SW 1271 (cell line): ENCODE data around the gene SERPINA10.
"Not testable (repeated sequence)": the region's sequence is repeated elsewhere in the genome, so short reads cannot be mapped to it uniquely, and the experiment has no call there.

ENCODE experiments used
- DNase-seq, 2 experiments: peaks; one replicate each; lab custom pipeline; 2025; lab: John Stamatoyannopoulos, UW

SERPINA10 gene

DNA sequence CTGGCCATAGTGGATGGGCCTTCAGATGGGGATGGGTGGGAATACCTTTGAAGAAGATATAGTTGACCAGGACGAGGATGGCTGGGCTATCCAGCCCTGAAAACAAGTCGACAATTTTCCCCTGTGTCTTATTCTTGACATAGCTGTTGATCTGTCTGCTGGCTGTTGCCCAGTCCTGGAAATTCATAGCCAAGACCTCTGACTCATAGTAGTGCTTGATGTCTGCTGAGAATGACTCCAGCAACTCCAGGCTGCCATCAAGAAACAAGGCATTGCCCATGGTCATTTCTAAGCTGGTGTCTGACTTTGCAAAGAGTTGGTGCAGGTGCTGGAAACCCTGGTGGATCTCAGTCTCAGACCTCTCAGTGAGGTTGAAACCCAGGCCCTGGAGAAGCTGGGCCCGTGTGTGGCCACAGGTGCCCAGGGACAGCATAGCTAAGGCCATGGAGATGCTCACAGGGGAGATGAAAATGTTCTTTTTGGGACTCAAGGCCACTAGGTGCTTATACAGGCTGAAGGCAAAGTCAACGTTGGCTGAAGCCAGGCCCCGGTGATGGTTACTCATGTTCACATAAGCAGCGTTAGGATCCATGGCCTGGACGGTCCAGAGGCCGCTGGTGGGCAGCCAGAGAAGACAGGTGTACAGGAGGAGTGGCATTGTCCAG is 21.1 kb upstream of the SERPINA10 start:
- no peak for DNase-seq

DNA sequence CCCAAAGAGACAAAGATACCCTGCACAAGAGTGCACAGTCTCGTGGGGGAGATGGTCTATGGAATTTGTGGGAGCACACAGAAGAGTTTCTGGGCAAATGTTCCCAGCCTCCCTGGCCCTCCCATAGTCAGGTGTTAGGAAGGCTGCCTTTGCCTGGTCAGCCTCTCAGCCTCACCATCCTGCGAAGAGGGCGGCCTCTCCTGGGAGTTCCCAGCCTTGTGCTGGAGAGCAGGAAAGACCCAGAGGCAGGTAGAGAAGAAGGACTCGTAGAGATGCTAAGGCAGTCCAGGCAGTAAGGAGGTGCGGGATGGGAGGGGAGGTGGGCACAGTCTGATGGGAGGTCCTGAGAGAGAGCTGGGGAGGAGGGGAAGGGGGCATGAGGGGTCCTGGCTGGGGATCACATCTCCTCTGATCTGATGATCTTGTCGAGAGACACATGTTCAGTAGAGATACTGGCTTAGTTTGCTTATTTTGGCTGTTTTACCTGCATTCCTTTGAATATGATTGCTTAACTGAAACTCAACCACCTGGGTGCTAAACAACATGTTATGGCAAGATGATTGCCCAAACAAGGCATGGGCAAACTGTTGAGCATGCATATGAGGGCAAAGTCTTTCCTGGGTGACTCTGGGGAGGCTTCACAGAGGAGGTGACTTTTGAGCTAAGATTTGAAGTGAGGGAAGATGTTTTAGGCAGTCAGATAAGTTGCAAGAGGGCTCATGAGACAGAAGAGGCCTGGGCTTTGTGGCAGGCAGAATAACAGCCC is 19.6 kb upstream of the SERPINA10 start:
- no peak for DNase-seq

DNA sequence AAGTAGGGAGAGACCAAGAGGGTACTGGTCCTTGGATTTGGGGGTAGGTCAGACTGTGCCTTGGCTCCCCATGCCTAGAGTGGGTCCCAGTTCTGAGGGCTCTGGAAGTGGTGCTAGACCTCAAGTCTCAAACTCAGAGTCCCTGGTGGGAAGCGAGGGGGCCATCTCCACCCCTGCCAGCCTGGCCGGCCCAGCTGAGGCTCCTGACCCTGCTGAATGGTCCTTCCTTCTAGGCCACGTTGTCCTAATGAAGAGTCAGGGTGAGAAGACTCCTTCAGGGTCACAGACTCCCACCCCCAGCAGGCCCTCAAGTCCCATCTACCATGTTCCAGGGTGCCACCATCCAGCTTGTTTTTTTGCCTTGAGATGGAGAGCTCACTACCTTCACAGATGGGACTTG is 17.2 kb upstream of the SERPINA10 start:
- no peak for DNase-seq

DNA sequence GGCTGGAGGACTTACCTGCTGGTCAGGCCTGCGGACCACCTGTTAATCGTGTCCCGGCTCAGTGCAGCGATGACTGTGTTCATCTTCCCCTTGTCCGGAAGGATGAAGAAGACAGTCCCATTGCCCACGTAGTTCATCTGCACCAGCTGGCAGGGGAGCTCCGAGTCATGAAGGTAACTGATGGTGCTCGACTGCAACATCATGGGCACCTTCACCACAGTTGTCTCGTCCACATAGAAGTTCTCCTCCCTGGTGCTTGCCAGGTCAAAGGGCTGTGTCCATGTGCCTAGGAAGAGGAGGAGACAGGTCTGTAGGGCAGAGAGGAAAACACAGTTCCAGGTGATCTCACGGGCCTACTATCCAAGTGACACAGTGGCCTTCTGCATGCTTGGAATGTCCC is 16.7 kb upstream of the SERPINA10 start:
- DNase-seq = no peak

DNA sequence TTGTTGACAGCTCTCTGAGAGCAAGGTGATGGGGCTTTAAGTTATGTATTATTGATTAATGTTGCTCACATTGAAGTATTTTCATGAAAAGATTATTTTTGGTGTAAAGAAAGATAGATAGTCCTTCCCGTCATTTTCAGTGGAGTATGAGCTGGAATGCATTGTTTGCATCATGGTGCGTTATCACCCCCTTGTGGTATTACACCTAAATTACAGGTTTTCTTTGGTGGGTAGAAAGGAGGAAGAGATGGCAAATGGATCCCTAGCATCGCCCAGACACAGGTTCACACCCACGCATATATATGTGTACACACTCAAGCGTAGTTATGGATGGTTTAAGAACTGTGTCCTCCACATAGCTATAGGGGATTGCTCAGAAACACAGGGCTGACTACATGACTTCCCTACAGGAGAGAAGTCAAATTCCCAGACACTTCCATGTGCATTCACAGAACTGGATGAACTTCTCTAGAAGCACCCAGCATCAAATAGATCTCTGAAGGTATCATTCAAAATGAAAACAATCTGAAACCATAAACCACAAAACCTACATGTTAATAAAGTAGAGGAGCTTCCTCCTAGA is 14.4 kb upstream of the SERPINA10 start:
- no peak for DNase-seq

DNA sequence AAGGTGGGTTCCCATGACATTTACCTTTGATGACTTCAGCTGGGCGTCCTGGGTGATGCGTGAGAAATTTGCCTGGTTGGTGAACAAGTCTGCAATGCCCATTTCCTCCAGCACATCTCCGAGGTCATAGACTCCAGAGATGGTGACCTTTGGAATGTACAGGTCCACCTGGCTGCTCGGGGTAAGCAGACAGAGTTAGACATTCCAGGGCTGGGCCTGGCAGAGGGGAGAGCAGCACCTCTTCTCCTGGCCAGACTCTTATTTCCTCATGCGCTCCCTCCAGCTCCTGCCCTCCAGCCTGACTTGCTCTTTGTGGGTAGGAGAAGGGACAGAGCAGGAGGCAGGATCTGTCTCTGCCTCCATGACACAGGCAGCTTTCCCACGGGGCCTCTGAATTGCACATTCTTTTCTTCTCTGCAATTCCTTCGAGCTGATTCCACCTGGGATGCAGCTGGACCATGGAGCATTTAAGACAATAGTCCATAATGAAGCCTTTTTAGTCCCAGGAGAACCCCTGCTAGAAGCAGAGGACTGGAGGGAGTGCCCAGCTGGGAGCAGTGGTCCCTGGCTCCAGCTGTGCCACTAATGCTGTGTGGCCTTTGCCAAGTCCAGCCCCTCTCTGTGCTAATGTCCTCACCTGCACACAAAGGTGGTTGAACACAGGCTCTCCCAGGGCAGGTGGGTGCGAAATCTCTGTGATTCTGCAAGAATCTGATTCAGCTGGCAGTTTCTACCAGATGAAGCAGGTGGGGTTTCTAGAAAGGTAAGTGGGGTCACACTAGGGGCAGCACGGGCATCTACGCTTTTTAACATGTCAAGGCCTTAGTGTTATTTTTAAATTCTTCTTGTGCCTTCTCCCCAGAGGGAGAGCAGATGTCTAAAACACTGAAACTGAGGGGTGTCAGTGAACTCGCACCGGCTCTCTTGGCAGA is 13.2 kb upstream of the SERPINA10 start:
- no peak for DNase-seq

DNA sequence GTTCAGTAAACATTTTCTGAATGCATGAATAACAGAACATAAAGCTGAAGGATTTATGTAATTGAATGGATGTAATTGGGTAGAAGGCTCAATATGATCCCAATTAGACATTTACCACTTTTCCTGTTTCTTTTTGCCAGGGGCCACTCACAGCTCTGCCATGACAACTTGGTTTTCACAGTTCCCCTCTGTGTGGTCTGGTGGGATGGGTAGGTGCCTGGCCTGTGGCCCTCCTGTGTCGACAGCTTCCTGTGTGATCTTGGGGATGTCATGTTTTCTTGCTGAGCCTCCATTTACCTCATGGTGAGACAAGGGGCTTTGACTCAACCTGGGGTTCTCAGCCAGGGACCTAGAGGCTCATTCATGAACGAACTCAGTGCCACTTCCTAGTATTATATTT is 12.6 kb upstream of the SERPINA10 start:
- DNase-seq = no peak

DNA sequence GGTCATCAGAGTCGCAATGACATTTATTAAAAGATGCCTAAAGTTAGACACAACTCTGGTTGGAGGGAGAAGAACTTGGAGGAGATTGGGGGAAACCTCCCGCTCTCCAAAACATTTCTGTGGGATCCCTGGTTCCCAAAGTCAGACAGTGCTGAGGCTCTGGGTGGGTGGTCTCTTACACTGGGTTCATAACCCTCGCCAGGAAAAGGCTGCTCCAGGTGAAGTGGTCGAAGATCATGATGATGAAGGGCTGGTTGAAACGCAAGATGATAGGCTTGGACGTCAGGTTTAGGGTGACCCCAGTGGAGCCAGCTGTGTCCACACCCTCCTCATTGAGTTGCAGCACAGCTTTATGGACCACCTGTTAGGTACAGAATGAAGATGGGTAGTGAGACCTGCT is 11.2 kb upstream of the SERPINA10 start:
- no peak for DNase-seq

DNA sequence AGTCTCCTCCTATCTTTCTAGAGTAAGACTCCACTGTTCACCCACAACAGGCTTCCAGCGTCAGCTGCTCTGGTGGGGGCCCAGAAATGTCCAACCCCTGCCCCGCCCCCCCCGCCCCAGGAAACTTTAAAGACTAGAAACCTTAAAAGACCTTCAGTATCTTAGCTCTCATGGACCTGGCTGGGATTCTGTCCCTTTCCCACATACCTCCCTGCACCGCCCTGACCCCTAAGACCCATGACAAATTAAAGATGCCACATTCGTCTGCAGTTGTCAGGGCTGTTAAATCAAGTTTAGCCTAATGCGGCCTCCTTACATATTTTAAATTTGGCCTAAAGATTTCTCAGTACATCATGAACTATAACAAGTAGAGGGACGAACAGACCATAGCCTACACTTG is 10.0 kb upstream of the SERPINA10 start:
- no peak for DNase-seq

DNA sequence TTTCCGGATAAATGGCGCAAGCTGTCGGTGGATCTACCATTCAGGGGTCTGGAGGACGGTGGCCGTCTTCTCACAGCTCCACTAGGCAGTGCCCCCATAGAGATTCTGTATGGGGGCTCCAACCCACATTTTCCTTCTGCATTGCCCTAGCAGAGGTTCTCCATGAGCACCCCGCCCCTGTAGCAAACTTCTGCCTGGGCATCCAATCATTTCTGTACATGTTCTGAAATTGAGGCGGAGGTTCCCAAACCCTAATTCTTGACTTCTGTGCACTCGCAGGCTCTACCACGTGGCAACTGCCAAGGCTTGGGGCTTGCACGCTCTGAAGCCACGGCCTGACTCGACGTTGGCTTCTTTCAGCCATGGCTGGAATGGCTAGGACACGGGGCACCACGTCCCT is 5.1 kb upstream of the SERPINA10 start:
- DNase-seq = no peak

DNA sequence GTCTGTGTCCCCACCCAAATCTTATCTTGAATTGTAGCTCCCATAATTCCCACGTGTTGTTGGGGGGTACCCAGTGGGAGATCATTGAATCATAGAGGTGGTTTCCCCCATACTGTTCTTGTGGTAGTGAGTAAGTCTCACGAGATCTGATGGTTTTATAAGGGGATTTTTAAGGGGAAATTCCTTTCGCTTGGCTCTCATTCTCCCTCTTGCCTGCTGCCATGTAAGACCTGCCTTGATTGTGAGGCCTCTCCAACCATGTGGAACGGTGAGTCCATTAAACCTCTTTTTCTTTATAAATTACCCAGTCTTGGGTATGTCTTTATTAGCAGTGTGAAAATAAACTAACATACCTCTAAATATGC is 3.1 kb upstream of the SERPINA10 start:
- DNase-seq = not testable (repeated sequence)

DNA sequence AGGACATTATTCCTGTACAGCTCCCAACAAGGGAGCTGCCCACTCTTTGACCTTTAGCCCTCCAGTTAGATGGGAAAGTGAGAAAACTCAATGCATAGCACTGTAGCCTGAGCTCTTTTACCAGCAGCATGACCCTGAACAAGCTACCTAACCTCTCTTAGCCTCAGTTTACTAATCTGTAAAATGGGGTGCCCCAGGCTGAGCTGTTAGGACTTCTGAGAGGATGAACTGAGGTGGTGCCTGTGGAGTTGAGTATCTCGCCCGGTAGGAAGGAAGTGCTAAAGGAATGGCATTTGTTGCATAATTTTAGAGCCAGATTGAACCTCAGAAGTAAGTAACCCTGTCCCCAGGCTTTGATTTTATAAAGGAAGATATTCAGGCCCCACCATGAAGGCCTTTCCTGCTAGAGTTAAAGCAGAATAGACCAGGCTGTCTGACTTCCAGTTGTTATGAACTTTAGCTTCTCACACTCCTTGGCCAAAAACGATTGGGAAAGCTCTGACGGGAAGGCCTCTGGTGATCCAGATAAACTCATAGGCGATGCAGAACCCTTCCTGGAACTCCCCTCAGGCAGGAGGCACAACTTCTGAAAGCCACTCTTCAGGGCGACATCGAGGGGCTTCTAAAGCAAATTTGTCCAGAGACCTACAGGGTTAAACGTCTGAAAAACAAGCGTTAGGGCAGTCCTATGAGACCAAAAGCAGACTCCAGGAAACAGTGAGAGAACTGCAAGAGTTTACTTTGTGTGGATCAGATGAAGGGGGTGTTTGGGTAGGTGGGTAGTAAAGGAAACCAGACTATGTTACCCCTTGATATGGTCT is 2.5 kb upstream of the SERPINA10 start:
- no peak for DNase-seq

DNA sequence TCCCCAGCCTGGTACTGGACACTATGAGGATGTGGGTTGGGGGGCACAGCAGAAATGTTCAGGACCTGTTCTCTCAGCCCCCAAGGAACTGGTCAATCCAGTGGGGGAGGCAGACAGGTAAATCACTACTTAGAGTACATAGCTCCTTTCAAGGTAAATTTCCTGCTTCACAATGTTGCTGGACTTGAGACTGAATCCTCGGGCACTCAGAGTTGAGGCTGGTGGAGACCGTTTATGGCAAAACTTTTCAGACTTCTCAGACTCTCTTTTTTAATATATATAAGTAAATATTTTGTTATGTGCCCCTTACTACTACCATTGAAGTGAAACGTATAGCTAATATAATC is 483 bp upstream of the SERPINA10 start:
- no peak for DNase-seq

DNA sequence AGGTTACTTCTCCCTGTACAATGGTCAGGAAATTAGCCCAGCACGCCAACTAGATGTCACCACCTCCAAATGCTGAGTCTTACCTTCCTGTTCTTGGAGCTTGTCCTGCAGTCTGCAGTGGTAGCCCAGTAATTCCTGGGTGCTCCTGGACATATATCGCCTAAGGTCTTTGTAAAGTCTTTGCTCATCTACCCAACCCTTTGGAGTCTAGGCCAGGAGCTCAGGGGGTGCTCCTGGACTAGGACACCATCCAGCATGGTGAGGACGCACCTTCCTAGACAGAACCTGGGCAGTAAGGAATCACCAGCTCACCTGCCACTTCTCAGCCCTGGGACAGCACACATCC is 569 bp downstream of the SERPINA10 start:
- DNase-seq = no peak

DNA sequence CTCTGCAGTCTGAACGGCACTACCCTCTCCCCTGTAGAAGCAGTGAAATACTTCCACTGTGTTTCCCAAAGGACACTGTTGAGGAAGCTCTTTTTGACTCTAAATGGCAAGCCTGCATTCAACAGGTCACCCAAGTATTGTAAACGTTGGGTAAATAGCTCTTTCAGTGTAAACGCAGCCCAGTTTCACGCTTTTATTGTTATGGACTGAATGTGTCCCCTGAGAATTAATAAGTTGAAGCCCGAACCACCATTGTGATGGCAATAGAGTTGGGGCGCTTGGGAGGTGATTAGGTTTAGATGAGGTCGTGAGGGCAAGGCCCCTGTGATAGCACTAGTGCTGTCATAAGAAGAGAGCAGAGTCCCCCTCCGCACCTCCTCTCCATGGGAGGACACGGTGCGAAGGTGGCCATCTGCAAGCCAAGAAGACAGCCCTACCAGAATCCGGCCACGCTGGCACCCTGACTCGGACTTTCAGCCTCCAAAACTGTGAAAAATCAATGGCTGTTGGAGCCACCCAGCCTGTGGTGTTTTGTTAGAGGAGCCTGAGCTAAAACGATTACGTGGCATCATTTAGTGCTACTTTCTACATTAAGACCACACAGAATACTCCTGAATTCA is 1.1 kb downstream of the SERPINA10 start:
- DNase-seq = no peak

DNA sequence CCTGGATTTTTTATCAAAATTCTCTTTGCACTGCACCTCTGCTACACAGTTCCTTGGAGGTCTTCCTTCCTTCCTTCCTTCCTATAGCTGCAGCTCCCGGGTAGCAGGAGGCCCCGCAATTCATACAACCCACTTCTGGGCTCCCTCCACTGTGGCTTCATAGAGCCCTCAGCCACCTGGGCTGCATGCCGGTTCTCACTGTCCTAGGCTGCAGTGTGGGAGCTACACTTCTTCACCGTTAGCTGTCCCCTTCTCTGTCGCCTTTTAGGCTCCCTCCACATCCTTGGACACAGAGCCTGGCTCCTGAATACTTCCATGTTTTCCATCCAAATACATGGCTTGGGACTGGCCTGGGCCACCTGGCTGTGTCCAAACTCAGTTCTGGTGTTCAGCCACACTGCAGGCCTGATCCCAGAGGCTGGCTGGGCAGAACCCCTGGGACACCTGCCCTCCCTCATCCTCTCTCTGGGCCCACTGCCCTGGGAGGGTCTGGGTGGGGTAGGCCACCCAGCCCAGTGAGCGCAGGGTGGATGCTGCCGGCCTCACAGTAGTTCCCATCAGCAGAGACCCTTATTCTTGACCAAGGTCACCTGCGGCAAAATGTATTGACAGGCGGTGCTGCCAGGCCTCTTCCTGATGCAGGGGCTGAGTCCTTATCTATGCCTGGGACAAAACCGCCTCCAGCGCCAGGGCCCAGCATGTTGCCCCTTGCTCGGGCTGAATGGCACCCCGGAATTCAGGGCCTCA is 1.7 kb downstream of the SERPINA10 start:
- DNase-seq = no peak

DNA sequence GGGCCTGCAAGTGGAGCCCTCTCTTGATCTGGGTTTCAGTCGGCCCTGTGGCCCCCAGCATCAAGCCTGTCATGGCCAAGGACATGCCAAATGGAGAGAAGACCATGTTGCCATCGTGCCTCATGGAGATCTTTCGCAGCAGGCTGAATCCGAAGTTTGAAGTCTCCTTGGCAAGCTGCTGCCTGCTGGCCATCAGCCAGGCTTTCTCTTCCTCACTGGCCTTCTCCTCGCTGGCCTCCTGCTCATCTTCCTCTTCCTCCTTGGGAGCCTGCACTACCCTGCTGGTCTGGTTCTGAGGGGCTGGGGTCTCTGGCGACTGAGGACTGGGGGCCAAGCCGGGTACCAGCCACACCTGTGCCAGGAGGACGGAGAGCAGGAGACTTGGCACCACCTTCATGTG is 2.9 kb downstream of the SERPINA10 start:
- no peak for DNase-seq

DNA sequence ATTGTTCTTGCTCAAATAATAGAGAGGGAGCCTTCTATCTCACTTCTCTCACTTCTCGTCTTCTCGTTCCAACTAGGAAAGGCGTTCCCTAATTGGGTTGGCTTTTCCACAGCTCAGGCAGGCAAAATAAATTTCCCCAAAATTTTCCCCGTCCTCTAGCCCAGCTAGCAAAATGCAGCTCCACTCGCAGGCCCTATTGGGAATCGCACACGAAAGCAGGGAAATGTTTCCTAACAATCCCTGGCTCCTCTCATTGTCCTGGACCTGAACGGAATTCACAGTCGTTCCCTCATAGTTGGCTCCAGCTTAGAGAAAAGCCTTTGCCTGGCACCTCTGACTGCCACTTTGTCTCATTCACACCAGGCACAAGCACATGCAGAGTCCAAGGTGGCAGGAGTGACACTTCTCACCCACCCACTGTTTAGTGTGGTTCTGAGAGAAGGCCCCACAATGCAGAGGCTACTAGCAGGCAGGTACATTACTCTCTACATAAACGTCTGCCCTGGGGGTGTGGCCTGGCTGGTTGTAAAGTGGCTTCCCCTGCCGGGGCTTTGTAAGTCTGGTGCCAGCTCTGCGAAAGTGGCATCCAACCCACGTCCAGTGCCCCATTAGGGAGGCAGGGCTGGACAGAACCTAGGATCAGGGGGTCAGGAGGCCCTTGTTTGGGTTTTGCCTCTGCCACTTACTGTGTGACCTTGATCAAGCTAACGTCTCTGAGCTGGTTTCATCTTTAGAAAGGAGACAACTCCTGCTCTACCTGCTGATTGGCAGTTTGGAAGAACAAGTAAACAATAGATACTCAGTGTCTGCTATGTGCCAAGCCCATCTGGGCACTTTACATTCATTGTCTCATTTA is 4.2 kb downstream of the SERPINA10 start:
- no peak for DNase-seq

DNA sequence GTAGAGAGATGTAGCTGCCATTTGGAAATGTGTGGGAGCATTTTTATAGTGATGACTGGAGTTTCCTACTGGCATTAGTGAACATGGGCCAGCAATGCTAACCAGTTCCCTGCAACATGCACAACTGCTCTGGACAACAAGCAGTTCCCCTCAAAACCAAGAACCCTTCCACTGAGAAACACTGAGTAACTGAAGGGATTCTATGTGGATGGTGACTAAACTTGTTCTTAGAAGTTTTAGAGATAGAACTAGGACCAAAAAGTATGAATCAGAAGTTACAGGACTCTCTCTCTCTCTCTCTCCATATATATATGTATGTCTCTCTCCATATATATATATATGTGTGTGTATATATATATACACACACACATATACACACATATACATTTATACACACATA is 7.9 kb downstream of the SERPINA10 start:
- no peak for DNase-seq

DNA sequence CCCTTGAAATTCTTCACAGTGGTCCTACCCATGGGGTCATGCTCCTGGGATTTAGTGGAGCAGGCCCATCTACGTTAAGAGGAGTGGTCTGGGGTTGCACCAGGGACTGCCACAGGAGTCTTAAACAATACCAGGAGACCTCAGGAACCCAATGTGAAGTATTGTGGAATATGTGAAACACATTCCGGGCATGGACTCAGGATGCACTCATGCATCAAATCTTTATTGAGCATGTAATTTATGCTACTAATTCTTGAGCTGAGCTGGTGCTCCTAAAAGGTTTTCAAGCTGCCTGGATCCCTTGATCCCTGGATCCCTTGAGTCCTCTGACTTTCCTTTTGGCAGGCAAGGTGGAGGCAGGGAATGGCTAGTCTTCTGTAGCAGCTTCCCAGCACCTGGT is 8.8 kb downstream of the SERPINA10 start:
- DNase-seq = no peak
